GM12873 (cell line): ENCODE measurements around the gene COPB1.

Experiments
- CTCF ChIP-seq: IDR thresholded peaks from 2 replicates; pipeline ENCODE4 v1.5.1; 2012; ENCODE audit warnings: low read depth, mild to moderate bottlenecking, moderate library complexity, low read length, control low read depth; ENCODE audit not compliant: insufficient read depth; ENCODE audit errors: missing control alignments

The COPB1 gene

GRCh38 chr11:14539982-14540421 lies 40.4 kb upstream of the COPB1 start:
- TF ChIP-seq CTCF, result no peak

GRCh38 chr11:14538926-14539554 lies 39.4 kb upstream of the COPB1 start:
- no peak for TF ChIP-seq CTCF

GRCh38 chr11:14538271-14538925 lies 38.8 kb upstream of the COPB1 start:
- TF ChIP-seq CTCF, result no peak

- peak; percentile 65 for TF ChIP-seq CTCF
Observed at GRCh38 chr11:14537134-14537599, 37.6 kb upstream of the COPB1 start.

GRCh38 chr11:14529951-14530350 lies 30.3 kb upstream of the COPB1 start:
- TF ChIP-seq CTCF, result no peak

GRCh38 chr11:14529321-14529720 lies 29.7 kb upstream of the COPB1 start:
- no peak for TF ChIP-seq CTCF

GRCh38 chr11:14522801-14523200 lies 23.2 kb upstream of the COPB1 start:
- no peak for TF ChIP-seq CTCF
